Kidney (tissue), 14 donors: ENCODE measurements around the gene EWSR1. TPM values are rescaled to one million over a fixed set of nuclear protein-coding genes. Genes with fewer than 3 reads are reported as not detected.

ENCODE experiments used
- DNase-seq, 5 donors: peaks; one replicate each; pipeline ENCODE4 v3.0.0-alpha.2; 2013 to 2020
- FAIRE-seq: peaks from 2 replicates; lab custom pipeline; 2012; peaks lifted over from hg19 to GRCh38; lab: Jason Lieb, UNC
- H3K27ac ChIP-seq, 2 donors: one replicate each; pipeline ENCODE4 v1.7.0; 2013; ENCODE audit warnings: low read depth in 2 of 2, low read length in 2 of 2, inconsistent platforms in 1 of 2
- H3K27me3 ChIP-seq: one replicate; pipeline ENCODE4 v1.7.1; 2013; ENCODE audit warnings: low read length, inconsistent platforms; ENCODE audit not compliant: control insufficient read depth, insufficient read depth
- H3K36me3 ChIP-seq, 3 donors: one replicate each; pipeline versions ENCODE4 v1.7.0 to v1.7.1; 2013; ENCODE audit warnings: low read length in 3 of 3, control low read depth in 1 of 3, inconsistent platforms in 1 of 3; ENCODE audit not compliant: insufficient read depth in 3 of 3, control insufficient read depth in 2 of 3
- H3K4me1 ChIP-seq, 3 donors: one replicate each; pipeline versions ENCODE4 v1.7.0 to v1.7.1; 2013; ENCODE audit warnings: low read length in 3 of 3, inconsistent platforms in 1 of 3, low read depth in 1 of 3; ENCODE audit not compliant: control insufficient read depth in 2 of 3, insufficient read depth in 2 of 3
- H3K4me3 ChIP-seq, 3 donors: one replicate each; pipeline versions ENCODE4 v1.7.0 to v1.8.1; 2013; ENCODE audit warnings: low read length in 3 of 3, control low read depth in 1 of 3, inconsistent platforms in 1 of 3
- H3K9ac ChIP-seq, 3 donors: one replicate each; pipeline versions ENCODE4 v1.7.0 to v1.7.1; 2013; ENCODE audit warnings: low read length in 3 of 3, control low read depth in 1 of 3, inconsistent platforms in 1 of 3
- H3K9me3 ChIP-seq, 3 donors: one replicate each; pipeline versions ENCODE4 v1.7.0 to v1.7.1; 2013; ENCODE audit warnings: low read length in 3 of 3, control low read depth in 1 of 3, inconsistent platforms in 1 of 3; ENCODE audit not compliant: control insufficient read depth in 2 of 3, insufficient read depth in 1 of 3
- CTCF ChIP-seq: IDR thresholded peaks from 3 replicates; pipeline ENCODE4 v1.5.1; 2012; ENCODE audit warnings: mild to moderate bottlenecking, moderate library complexity, borderline replicate concordance; ENCODE audit not compliant: insufficient read depth; ENCODE audit errors: extremely low read depth
- intact Hi-C: fragments of 100-400 bp; cut with DNase I; formaldehyde crosslinking; loops from one replicate; pipeline ENCODE4 v1.11.1; 2022
- polyA plus RNA-seq: library from polyadenylated mRNA; stranded (reverse); fragments of 350-450 nt; fragmentation: Illumina TruSeq; extraction: RNeasy Lipid Tissue Mini Kit (QIAGEN cat#74804); gene quantifications from one replicate; pipeline ENCODE4 v1.2.3, GENCODE V29; 2014; ENCODE audit warnings: low read depth, low replicate concordance; ENCODE audit not compliant: insufficient read depth
- total RNA-seq: library from RNA; stranded (reverse); fragmentation: NEBNext Ultra II Directional; extraction: Animal tissue kit (Norgen Biotek cat#: 25700); gene quantifications from one replicate; pipeline ENCODE4 v1.2.1, GENCODE V29; 2021
- donor health status: control.
- donor health status: control.
- donor health status: control.
- donor health status: control.
- donor health status: control.
- donor health status: DM: yes; HTN: yes; CAD: no.
- donor health status: Normal renal cell carcinoma (clear cell type).

The EWSR1 gene
- total and polyA plus RNA-seq, 2 donors from 2014 or later: 124 to 214 TPM

GRCh38 chr22:29313126-29313575 lies 45.1 kb downstream of the EWSR1 start:
- Histone ChIP-seq H3K4me1 (peaks cover 0 to 36% (median under 1%) of the 10 kb centered on the region in 3 donors), H3K27me3 (peaks cover 16% of the 10 kb centered on the region), H3K9ac (no peak overlapping the region), H3K36me3 (no peaks in the 10 kb centered on the region), H3K27ac (no peak overlapping the region), H3K4me3 (no peak overlapping the region), H3K9me3 (no peaks in the 10 kb centered on the region)
- intact Hi-C loops: no loop called here
- TF ChIP-seq CTCF: peak; percentile 50
- no peak for FAIRE-seq
- DNase-seq: peak in 4 of 5 donors; percentile 59 to 78 (median 75)

GRCh38 chr22:29313576-29314466 lies 45.8 kb downstream of the EWSR1 start:
- no peak overlapping the region for H3K9ac ChIP-seq
- DNase-seq: peak in 3 of 5 donors; percentile 52 to 78 (median 71)
- no peak for FAIRE-seq
- intact Hi-C loops: no loop called here
- H3K9me3 ChIP-seq: no peaks in the 10 kb centered on the region
- H3K27me3 ChIP-seq: peaks cover 16% of the 10 kb centered on the region
- H3K4me1 ChIP-seq: peaks cover 0 to 30% (median 0%) of the 10 kb centered on the region in 3 donors
- H3K27ac ChIP-seq: no peak overlapping the region
- H3K4me3 ChIP-seq: no peak overlapping the region
- no peaks in the 10 kb centered on the region for H3K36me3 ChIP-seq
- TF ChIP-seq CTCF: no peak

- H3K4me1 ChIP-seq: peaks cover 0 to 22% (median 0%) of the 10 kb centered on the region in 3 donors
- no peak for TF ChIP-seq CTCF
- H3K9me3 ChIP-seq: no peaks in the 10 kb centered on the region
- FAIRE-seq (no peak), DNase-seq (peak in 2 of 5 donors; percentile 68 to 74)
- H3K4me3 ChIP-seq: no peak overlapping the region
- intact Hi-C loops: no loop called here
- peaks cover 16% of the 10 kb centered on the region for H3K27me3 ChIP-seq
- H3K27ac ChIP-seq: no peak overlapping the region
- no peaks in the 10 kb centered on the region for H3K36me3 ChIP-seq
- no peak overlapping the region for H3K9ac ChIP-seq
Observed at GRCh38 chr22:29314537-29315285, 46.6 kb downstream of the EWSR1 start.
